HG03457 (cell line): ENCODE results near the gene PRKN.
"Not testable (repeated sequence)": the region's sequence is repeated elsewhere in the genome, so short reads cannot be mapped to it uniquely, and the experiment has no call there.

Experiments used
- ATAC-seq: cut with Tn5 transposase; IDR thresholded peaks from one replicate; pipeline ENCODE4 v1.9.1; 2021; ENCODE audit warnings: moderate number of reproducible peaks; ENCODE audit not compliant: unreplicated experiment

PRKN gene

GRCh38 chr6:161886545-161886944, 841.0 kb downstream of the PRKN start:
- ATAC-seq: not testable (repeated sequence)

- ATAC-seq: no peak
Measured at GRCh38 chr6:161884782-161885181, 842.8 kb downstream of the PRKN start.

GRCh38 chr6:161882196-161882765, 845.3 kb downstream of the PRKN start:
- ATAC-seq: no peak

- no peak for ATAC-seq
Measured at GRCh38 chr6:161880056-161880455, 847.5 kb downstream of the PRKN start.

GRCh38 chr6:161876231-161876630, 851.3 kb downstream of the PRKN start:
- no peak for ATAC-seq

GRCh38 chr6:161870236-161870901, 857.2 kb downstream of the PRKN start:
- ATAC-seq: no peak

GRCh38 chr6:161869491-161869890, 858.1 kb downstream of the PRKN start:
- no peak for ATAC-seq

- ATAC-seq: no peak
Measured at GRCh38 chr6:161866570-161866969, 861.0 kb downstream of the PRKN start.

GRCh38 chr6:161861061-161861460, 866.5 kb downstream of the PRKN start:
- ATAC-seq: not testable (repeated sequence)

GRCh38 chr6:161853657-161854056, 873.9 kb downstream of the PRKN start:
- no peak for ATAC-seq

GRCh38 chr6:161851486-161851885, 876.1 kb downstream of the PRKN start:
- ATAC-seq: not testable (repeated sequence)

- ATAC-seq: no peak
Measured at GRCh38 chr6:161850562-161850961, 877.0 kb downstream of the PRKN start.

GRCh38 chr6:161847628-161848027, 879.9 kb downstream of the PRKN start:
- ATAC-seq: no peak

- ATAC-seq: no peak
Measured at GRCh38 chr6:161844804-161845203, 882.8 kb downstream of the PRKN start.

- ATAC-seq: no peak
Measured at GRCh38 chr6:161843066-161843465, 884.5 kb downstream of the PRKN start.

- no peak for ATAC-seq
Measured at GRCh38 chr6:161840380-161840779, 887.2 kb downstream of the PRKN start.

GRCh38 chr6:161838306-161839035, 889.1 kb downstream of the PRKN start:
- no peak for ATAC-seq

- no peak for ATAC-seq
Measured at GRCh38 chr6:161837854-161838253, 889.7 kb downstream of the PRKN start.

GRCh38 chr6:161837449-161837735, 890.2 kb downstream of the PRKN start:
- no peak for ATAC-seq

- no peak for ATAC-seq
Measured at GRCh38 chr6:161836643-161837448, 890.7 kb downstream of the PRKN start.

GRCh38 chr6:161835500-161836215, 891.9 kb downstream of the PRKN start:
- no peak for ATAC-seq
